DND-41 (cell line): ENCODE results near the gene TMEM119.
"Not testable (repeated sequence)": the region's sequence is repeated elsewhere in the genome, so short reads cannot be mapped to it uniquely, and the experiment has no call there.

Experiments used
- ATAC-seq: fragments of 200-7000 bp; cut with Tn5 transposase; 3 replicates; pipeline ENCODE4 v1.9.1; 2021; ENCODE audit warnings: low read depth; ENCODE audit not compliant: insufficient read depth
- DNase-seq: peaks from one replicate; pipeline ENCODE4 v3.0.0-alpha.2; 2020
- H2AFZ ChIP-seq: 2 replicates; pipeline ENCODE4 v1.6.0; 2012; ENCODE audit warnings: low read depth, low read length
- H3K27ac ChIP-seq: 2 replicates; pipeline ENCODE4 v1.5.1; 2012; ENCODE audit warnings: low read length, inconsistent platforms
- H3K27me3 ChIP-seq: fragments of 200-600 bp; sonication (generic); 2 replicates; pipeline ENCODE4 v1.6.0; 2012; ENCODE audit warnings: low read length, mild to moderate bottlenecking, inconsistent platforms; ENCODE audit not compliant: insufficient read depth, poor library complexity
- H3K36me3 ChIP-seq: 2 replicates; pipeline ENCODE4 v1.5.1; 2012; ENCODE audit warnings: low read length, inconsistent platforms; ENCODE audit not compliant: insufficient read depth
- H3K4me1 ChIP-seq: 2 replicates; pipeline ENCODE4 v1.5.1; 2012; ENCODE audit warnings: mild to moderate bottlenecking, low read length; ENCODE audit not compliant: insufficient read depth
- H3K4me2 ChIP-seq: 2 replicates; pipeline ENCODE4 v1.6.0; 2012; ENCODE audit warnings: mild to moderate bottlenecking, moderate library complexity, low read length, inconsistent platforms; ENCODE audit not compliant: insufficient read depth
- H3K4me3 ChIP-seq, 2 experiments: fragments of 200-600 bp in 1 of 2; shearing (Covaris generic) in 1 of 2; 2 replicates each; pipeline ENCODE4 v1.5.1; 2012 to 2016; ENCODE audit warnings: inconsistent platforms in 2 of 2, low read length in 2 of 2, mild to moderate bottlenecking in 2 of 2, low read depth in 1 of 2, moderate library complexity in 1 of 2
- H3K79me2 ChIP-seq: 2 replicates; pipeline ENCODE4 v1.6.0; 2012; ENCODE audit warnings: low read length, inconsistent platforms; ENCODE audit not compliant: insufficient read depth
- H3K9ac ChIP-seq: 2 replicates; pipeline ENCODE4 v1.6.0; 2012; ENCODE audit warnings: low read depth, mild to moderate bottlenecking, inconsistent platforms, low read length, moderate library complexity
- H3K9me3 ChIP-seq: 2 replicates; pipeline ENCODE4 v1.5.1; 2012; ENCODE audit warnings: low read length, moderate library complexity, mild to moderate bottlenecking, inconsistent platforms; ENCODE audit not compliant: insufficient read depth, severe bottlenecking
- H4K20me1 ChIP-seq: 2 replicates; pipeline ENCODE4 v1.6.0; 2012; ENCODE audit warnings: low read length; ENCODE audit not compliant: insufficient read depth
- EZH2 ChIP-seq: IDR thresholded peaks from 3 replicates; pipeline ENCODE4 v1.6.1; 2012; ENCODE audit warnings: borderline replicate concordance, low read depth, mild to moderate bottlenecking, moderate library complexity, low read length, inconsistent platforms; ENCODE audit not compliant: severe bottlenecking
- TF ChIP-seq, protein P1 (sequence below): IDR thresholded peaks from 2 replicates; pipeline ENCODE4 v1.5.1; 2012; ENCODE audit warnings: borderline replicate concordance, low read length, moderate library complexity, mild to moderate bottlenecking; ENCODE audit not compliant: poor library complexity, severe bottlenecking; ENCODE audit errors: extremely low read depth

TMEM119 gene

DNA sequence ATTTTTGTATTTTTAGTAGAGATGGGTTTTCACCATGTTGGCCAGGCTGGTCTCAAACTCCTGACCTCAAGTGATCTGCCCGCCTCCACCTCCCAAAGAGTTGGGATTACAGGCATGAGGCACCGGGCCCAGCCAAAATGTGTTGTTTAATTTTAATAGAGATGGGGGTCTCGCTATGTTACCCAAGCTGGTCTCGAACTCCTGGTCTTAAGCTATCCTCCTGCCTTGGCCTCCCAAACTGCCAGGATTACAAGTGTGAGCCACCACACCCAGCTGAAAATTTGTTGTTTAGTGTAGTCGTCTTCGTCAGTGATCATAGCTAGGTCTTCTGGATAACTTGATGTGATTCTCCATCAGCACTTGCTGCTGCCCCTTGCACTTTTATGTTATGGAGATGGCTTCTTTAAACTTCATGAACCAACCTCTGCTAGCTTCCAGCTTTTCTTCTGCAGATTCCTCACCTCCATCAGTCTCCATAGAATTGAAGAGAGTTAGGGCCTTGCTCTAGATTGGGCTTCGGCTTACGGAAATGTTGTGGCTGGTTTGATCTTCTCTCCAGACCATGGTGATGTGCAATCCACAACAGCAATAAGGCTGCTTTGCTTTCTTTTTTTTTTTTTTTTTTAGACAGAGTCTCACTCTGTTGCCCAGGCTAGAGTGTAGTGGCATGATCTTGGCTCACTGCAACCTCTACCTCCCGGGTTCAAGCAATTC, 22.5 kb downstream of the TMEM119 start:
- H3K4me2 ChIP-seq: no peak overlapping the region
- H3K79me2 ChIP-seq: no peaks in the 10 kb centered on the region
- DNase-seq (no peak), ATAC-seq (no peak)
- no peaks in the 10 kb centered on the region for H3K36me3 ChIP-seq
- H3K27me3 ChIP-seq: no peaks in the 10 kb centered on the region
- no peaks in the 10 kb centered on the region for H3K9me3 ChIP-seq
- no peaks in the 10 kb centered on the region for H3K4me1 ChIP-seq
- TF ChIP-seq EZH2: no peak
- TF ChIP-seq, protein P1, sequence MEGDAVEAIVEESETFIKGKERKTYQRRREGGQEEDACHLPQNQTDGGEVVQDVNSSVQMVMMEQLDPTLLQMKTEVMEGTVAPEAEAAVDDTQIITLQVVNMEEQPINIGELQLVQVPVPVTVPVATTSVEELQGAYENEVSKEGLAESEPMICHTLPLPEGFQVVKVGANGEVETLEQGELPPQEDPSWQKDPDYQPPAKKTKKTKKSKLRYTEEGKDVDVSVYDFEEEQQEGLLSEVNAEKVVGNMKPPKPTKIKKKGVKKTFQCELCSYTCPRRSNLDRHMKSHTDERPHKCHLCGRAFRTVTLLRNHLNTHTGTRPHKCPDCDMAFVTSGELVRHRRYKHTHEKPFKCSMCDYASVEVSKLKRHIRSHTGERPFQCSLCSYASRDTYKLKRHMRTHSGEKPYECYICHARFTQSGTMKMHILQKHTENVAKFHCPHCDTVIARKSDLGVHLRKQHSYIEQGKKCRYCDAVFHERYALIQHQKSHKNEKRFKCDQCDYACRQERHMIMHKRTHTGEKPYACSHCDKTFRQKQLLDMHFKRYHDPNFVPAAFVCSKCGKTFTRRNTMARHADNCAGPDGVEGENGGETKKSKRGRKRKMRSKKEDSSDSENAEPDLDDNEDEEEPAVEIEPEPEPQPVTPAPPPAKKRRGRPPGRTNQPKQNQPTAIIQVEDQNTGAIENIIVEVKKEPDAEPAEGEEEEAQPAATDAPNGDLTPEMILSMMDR: no peak
- no peak overlapping the region for H3K9ac ChIP-seq
- no peak overlapping the region for H3K27ac ChIP-seq
- H2AFZ ChIP-seq: no peak overlapping the region
- H4K20me1 ChIP-seq: no peaks in the 10 kb centered on the region
- no peak overlapping the region for H3K4me3 ChIP-seq

DNA sequence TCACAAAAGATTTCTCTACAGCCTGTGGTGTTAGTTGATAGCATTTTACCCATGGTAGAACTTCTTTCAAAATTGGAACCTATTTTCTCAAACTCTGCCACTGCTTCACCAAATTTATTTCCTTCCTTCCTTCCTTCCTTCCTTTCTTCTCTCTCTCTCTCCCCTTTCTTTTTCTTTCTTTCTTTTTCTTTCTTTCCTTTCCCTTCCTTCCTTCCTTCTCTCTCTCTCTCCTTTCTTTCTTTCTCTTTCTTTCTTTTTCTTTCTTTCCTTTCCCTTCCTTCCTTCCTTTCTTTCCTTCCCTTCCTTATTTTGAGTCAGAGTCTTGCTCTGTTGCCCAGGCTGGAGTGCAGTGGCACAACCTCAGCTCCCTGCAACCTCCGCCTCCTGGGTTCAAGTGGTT, 23.6 kb downstream of the TMEM119 start:
- H3K27ac ChIP-seq, DNase-seq, H3K4me3 ChIP-seq, H3K4me2 ChIP-seq, H3K4me1 ChIP-seq, H4K20me1 ChIP-seq, H3K27me3 ChIP-seq, H2AFZ ChIP-seq, H3K79me2 ChIP-seq, ATAC-seq, H3K9ac ChIP-seq, H3K9me3 ChIP-seq, H3K36me3 ChIP-seq: not testable (repeated sequence)

DNA sequence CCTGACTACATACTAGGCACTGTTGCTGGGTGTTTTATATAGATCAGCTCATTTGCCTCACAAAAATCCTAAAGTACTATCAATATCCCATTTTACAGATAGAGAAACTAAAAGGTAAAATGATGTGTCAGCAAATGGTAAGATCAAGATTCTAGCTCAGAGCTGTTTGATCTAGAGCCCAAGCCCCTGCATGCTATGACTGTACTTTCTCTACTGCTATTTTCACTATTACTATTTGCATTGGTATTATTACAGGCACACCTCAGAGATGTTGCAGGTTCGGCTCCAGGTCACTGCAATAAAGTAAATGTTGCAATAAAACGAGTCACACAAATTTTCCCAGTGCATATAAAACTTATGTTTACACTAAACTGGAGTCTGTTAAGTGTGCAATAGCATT, 24.6 kb downstream of the TMEM119 start:
- H3K4me1 ChIP-seq: no peaks in the 10 kb centered on the region
- no peak for DNase-seq
- H3K36me3 ChIP-seq: peaks cover 7% of the 10 kb centered on the region
- no peaks in the 10 kb centered on the region for H3K9me3 ChIP-seq
- TF ChIP-seq, protein P1: no peak
- no peak for TF ChIP-seq EZH2
- no peaks in the 10 kb centered on the region for H3K79me2 ChIP-seq
- H2AFZ ChIP-seq: no peak overlapping the region
- no peak overlapping the region for H3K9ac ChIP-seq
- no peak overlapping the region for H3K4me3 ChIP-seq
- H3K27me3 ChIP-seq: no peaks in the 10 kb centered on the region
- H3K4me2 ChIP-seq: no peak overlapping the region
- H4K20me1 ChIP-seq: no peaks in the 10 kb centered on the region
- ATAC-seq: no peak
- no peak overlapping the region for H3K27ac ChIP-seq

DNA sequence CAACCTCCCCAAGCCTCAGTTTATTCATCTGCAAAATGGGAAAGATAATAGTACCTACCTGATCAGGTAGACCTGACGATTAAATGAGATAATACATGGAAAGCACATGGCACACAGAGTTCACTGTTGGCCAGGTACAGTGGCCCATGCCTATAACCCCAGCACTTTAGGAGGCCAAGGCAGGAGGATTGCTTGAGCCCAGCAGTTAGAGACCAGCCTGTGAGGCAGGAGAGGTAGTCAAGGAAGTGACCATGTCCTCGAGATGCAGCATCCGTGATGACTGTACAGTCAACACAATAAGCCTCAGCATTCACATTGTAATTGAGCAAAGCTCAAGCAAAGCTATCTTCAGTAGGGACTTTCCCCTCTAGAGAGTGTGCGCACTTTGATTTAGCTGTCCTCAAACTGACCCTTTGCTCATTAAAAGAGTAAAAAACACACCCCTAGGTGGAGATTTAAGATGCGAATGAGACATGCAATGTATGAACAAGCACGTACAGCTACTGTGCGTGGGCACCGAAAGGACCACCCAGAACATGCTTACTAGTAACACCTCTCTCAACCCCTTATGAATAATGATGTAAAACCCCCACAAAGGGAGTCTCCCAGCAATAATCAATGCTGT, 25.6 kb downstream of the TMEM119 start:
- Histone ChIP-seq H3K27me3 (no peaks in the 10 kb centered on the region), H3K9ac (no peak overlapping the region), H3K27ac (no peak overlapping the region), H3K79me2 (no peaks in the 10 kb centered on the region), H4K20me1 (no peaks in the 10 kb centered on the region), H2AFZ (no peak overlapping the region), H3K4me1 (no peaks in the 10 kb centered on the region), H3K9me3 (no peaks in the 10 kb centered on the region), H3K36me3 (peaks cover 18% of the 10 kb centered on the region), H3K4me2 (no peak overlapping the region), H3K4me3 (no peak overlapping the region)
- TF ChIP-seq, protein P1: no peak
- no peak for TF ChIP-seq EZH2
- DNase-seq (no peak), ATAC-seq (no peak)
